Activated effector memory CD4-positive, alpha-beta T cell treated with anti-CD3 and anti-CD28 coated beads, Interleukin-2, amount 50 U/mL, for 16 hours (primary cell): ENCODE measurements around the gene CTNNBIP1.
A peak's percentile ranks its signal among the peaks of the same experiment; 100 is the strongest.

Source experiments
- DNase-seq: peaks from one replicate; pipeline ENCODE4 v3.0.0-alpha.2; 2020

CTNNBIP1 gene

DNA sequence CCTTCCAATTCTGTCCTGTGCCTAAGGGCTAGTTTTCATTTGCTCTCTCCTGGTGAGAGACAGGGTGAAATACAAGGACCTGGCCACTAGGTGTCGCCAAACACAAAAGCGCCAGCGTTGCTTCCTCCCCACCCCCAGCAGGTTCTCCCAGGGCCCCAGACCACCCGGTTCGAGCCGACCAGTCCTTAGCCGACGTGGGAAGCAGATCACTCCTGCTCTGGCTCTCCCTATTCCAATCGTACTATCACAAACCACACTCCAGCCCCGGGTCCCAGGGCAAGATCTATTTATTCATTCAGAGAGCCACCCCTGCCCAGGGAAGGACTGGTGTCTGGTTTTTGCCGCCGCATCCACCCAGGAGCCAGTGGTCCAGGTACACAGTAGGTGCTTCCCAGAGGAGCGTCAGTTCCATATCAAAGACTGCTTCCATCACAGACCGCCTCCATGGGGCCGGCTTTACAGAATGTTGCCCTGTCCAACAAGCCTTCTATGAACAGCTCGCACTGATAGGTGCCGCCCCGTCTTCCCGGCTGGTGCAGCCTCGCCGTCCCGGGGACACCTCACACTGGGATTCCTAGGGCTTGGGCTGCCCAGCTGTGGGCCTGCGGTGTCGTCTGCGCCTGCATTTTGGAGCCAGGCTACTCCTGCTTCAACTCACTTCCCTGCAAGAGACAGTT lies 35.0 kb downstream of the CTNNBIP1 start:
- peak; percentile 90 for DNase-seq

DNA sequence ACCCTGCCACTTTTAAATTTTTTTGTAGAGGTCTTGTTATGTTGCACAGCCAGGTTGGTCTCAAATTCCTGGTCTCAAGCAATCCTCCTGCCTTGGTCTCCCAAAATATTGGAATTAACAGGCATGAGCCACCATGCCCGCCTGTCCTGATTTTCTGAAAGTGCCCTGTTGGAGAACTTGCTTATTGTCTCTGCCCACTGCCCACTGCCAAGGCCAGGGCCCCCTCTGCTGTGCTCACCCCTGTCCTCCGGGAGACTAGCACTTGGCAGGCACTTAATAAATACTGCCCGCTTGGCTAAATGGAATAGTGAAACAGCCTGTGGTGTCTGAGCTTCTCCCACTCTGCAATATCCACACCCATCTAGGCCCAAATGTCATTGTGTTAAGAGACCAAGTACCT lies 35.7 kb downstream of the CTNNBIP1 start:
- no peak for DNase-seq

DNA sequence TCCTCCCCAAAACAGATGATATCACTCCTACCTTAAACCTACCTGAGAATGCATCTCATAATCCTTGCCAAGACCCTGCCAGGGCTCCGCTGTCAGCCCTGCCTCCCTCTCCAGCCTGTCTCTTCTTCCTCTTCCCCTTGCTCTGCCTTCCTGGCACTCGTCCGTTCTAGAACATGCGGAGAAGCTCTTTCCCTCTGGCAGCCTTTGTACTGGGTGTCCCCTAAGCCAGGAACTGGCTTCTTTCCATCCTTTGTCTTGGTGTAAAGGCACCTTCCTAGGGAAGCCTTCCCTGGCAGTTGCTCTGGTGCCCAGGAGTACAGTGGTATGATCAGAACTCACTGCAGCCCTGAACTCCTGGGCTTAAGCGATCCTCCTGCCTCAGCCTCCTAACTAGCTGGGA lies 36.1 kb downstream of the CTNNBIP1 start:
- no peak for DNase-seq

DNA sequence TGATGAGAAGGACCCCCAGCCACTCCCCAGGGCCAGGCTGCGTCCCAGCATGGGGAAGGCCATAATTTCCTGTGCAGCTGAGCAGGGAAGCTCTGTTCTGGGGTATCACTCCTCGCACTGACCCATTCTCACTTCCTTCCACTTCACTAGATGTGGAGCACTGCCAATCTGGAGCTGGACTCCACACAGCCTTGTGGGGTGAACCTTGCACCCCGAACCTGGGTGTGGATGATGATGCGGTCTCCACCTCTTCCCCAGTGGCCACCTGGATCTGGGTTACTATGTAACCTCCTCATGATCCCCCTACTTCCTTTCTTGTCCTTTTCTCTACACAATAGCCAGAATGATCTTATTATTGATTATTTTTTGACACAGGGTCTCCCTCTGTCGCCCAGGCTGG lies 36.7 kb downstream of the CTNNBIP1 start:
- no peak for DNase-seq

DNA sequence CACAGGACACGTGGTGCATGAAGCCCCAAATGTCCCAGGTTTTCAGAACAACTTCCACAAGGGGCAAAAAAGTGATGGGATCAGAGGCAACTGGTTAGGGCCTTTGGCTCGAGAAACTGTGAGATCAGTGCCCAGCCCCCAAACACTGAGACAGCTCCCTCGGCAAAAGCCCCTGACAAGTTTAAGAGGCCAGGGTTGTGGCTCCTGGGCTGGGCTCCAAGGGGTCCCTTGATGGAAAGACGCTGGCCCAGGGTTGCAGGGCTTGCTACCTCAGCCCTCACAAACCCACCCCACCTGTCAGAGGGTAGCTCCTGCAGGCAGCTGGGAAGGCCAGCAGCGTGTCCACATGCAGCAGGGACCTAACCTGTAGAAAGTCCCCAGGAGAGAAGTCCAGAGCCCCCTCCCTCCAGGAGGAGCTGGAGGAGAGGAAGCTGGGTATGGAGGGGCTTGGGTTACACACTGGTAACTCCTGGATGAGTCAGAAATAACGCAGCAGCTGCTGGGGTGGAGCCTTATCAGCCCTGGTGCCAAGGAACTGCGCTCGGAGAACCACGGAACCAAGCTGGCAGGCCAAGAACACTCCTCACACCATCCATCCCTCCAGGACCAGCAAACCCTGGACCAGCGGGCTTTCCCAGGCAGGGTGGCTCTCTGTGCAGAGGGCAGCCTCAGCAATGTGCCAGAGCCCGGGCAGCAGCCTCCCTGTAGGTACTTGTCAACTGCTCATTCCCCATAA lies 37.5 kb downstream of the CTNNBIP1 start:
- DNase-seq: no peak

DNA sequence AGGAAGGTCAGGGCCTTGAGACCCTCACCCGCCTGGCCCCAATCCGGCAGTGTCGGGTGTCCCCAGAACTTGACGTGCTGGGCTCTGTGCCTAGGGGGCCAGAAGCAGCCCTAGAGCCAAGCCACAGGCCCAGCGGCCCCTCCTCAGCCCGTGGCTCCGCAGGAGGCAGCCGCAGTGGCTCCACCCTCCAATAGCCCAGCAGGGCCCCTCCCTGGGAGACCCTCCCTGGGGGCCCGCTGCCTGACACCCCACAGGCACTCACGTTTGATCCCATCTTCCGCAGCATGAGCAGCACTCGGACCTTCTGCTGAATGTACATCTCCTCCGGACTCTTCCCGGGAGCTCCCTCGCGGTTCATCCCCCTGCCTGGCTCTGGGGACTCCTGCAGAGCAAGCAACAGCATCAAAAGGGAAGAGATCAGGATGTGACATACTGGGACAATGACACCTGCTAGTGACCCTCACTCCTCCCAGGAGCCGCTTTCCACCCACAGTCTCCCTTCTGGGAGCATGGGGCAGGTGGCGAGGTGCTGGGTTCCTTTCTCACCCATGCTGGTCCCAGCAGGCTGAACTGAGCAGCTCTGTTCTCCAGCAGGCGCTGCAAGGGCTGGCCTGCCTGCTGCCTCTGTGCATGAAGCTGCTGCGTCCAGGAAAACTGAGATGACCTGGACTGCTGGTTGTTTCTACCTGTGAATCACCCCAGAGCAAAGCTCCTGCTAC lies 38.2 kb downstream of the CTNNBIP1 start:
- DNase-seq: no peak

DNA sequence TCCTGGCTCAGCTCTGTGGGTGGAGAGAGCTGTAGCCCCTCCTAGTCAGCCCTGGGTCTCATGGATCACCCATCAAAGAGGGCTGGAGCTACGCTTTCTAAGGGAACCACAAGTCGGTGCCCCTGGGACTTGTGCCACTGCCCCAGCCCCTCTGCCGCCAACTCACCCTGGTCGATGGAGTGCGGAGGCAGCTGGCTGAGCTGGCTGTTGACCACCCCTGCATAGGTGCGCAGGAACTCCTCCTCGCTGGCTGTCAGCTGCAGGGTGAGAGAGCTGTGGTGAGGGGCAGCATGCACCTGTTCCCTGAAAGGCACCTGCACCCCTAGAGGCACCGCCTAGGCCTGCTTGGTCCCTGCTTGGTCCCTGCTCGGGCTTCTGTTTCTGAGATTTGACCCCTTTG lies 39.0 kb downstream of the CTNNBIP1 start:
- no peak for DNase-seq

DNA sequence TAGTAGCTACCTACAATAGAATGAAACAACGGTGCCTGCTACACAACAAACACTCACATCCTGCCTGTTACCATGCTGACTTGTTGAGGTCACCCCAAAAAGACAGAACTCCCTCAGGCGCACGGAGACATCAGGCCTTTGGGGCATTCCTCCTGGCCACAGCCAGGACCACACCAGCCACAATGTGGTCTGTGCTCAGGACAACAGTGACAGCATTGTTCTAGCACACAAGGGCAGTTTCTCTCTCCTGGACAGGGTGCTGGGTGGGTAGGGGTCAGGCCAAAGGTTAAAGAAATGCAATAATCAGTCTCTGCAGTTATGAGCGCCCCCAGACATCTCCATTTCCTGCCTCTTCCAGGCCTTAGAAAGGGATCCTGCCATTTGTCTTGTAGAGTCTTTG lies 39.5 kb downstream of the CTNNBIP1 start:
- DNase-seq: no peak

DNA sequence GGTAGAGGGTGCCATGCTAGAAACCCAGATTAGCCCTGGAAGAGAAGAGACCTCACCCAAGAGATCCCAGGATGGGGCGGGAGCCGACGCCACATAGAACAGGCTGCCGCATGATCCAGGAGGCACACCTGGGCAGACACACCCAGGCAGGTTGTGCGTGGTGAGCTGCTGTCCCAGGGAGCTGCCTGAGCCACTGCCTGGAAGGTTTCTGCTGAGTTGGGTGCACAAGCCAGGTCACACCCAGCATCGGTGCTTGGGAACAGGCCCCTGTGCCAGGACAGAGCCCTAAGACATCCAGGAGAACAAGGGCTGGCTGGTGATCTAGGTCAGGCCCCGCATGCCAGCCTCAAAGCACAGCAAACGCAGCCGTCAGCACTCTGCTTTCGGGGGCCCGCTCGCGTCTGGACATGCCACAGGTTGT lies 40.2 kb downstream of the CTNNBIP1 start:
- no peak for DNase-seq

DNA sequence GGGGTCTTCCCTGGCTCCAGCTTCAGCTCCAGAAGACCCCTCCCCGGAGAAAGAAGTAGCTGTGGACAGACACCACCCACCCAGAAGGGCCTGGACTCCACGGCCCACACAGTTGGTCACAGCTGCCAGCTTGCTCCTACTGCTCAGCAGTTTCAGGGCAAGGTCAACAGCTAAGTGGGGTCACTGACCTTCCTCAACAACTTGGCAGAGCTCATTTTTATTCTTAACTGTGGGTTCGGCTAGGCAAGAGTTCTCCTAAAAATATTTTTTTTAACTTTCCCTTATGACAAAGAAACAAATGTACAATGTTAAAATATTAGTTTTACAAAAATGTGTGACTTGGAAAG lies 41.9 kb downstream of the CTNNBIP1 start:
- DNase-seq: no peak

DNA sequence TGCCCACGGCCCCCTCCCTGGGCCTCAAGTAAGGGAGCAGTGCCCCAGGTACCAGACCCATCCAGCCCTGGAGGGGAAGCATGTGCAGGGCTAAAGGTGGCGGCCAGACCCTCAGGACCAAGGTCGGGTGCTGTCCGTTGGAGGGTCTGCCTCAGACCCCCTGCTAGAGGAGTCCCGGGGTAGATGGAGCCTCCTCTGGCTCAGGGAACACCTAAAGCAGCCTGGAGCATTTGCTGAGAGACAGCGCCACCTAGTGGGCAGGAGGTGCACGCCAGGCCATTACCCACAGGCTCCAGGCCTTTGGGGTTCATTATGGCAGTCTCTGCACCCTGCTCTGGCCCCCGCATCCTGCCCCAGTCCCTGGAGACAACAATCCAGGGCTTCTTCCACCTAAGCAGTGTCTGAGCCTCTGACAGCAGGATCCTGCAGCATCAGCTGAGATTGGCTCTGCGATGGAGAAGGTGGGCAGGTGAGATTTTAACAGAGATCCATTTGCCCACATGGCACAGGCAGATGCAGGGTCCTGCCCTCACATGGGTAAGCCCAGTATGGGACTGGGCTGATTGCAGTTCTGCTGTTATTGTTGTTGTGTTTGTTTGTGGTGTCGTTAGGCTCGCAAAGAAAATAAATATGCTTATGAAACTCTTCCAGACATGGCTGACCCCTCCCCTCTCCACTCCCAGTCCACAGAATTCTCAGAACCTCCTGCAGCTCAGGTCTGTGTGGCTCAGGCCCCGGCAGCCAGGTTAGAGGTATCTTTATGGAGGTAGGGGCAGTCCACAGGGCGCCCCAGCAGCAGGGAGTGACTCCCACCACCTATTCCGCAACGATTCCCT lies 42.4 kb downstream of the CTNNBIP1 start:
- DNase-seq: peak; percentile 96

DNA sequence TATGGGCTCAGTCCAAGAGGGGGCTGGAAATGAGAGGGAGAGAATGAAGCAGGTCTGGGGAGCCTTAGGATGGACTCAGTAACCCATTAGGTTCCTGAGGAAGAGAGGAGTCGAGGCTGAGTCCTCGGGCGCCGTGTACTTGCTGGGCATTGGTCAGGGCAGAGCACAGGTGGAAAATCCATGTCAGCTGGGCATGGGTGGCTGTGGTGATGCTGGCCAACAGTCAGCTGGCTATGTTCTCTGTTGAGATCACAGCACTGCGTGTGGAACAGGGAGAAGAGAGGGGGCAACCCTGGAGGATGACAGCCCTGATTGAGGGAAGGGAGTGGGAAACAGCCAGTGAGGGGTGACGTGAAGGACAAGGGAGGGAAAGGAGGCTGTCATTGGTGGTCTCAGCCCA lies 43.2 kb downstream of the CTNNBIP1 start:
- no peak for DNase-seq

DNA sequence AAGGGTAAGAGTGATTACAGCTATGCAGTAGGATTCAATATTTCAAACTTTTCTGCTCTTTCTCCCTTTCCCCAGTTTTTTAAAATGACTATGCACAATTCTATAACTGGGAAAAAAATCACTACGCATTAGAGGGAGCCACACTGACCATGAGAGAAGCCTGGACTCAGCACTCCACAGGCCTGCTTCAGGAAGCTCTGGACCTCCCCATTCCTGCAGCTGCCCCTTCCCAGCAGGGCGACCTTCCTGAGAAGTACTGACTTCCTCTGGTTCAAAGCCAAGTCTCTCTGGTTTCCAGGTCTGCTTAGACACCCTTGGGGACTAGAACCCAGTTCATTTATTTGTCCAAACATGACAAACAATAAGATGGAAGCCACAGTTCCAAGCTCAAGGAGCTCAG lies 44.3 kb downstream of the CTNNBIP1 start:
- DNase-seq: no peak

DNA sequence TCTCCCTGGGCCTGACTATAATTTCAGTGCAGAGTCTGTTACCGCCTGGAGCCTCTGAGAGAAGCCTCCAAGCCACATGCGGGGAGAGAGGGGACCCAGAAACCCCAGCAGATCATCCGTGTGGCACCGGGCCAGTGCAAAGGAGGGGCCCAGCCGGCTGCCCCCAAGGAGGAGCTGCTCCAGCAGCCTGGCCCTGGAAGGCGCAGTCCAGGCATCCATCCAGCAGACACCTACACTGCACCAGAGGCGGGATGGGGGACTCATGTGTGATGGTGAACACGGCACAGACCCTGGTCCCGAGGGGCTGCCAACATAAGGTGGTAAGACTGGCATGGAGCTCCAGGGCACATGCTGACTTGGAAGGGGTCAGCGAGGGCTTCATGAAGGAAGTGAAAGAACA lies 46.7 kb downstream of the CTNNBIP1 start:
- DNase-seq: no peak

DNA sequence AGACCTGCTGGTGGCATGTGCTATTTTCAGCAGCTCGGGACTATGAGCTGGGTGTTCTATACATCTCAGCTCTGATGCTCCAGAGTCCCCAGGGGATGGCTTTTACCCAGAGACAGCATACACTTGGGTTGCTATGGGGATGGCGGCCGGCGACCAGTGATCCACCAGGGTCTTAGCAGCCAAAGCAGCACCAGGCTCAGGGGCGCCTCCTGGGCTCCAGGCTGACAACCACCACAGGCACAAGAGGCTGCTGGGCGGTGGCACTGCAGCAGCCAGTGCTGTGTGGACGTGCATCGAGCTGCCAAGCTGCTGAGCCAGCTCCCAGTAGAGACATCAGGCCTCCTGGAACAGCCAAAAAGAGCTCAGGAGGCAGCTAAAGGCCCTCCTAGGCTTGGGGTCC lies 48.7 kb downstream of the CTNNBIP1 start:
- DNase-seq: no peak

DNA sequence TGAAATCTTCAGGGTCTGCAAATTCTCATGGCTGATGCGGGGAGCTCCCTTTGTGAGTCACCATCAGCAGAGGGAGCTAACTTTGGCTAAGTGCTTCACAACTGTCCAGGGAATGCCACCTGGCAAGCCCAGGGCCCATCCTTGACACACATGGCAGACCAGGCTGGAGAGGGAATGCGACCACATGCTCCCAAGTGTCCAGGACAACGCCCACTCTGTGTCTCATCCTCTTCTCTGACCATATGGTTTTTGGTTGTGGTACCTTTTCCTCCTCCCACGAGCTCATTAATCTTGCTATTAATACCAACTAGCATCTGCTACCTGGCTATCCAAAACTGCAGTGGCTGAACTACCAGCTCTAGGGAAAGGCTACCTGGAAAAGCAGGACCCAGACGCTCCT lies 49.2 kb downstream of the CTNNBIP1 start:
- DNase-seq: no peak

DNA sequence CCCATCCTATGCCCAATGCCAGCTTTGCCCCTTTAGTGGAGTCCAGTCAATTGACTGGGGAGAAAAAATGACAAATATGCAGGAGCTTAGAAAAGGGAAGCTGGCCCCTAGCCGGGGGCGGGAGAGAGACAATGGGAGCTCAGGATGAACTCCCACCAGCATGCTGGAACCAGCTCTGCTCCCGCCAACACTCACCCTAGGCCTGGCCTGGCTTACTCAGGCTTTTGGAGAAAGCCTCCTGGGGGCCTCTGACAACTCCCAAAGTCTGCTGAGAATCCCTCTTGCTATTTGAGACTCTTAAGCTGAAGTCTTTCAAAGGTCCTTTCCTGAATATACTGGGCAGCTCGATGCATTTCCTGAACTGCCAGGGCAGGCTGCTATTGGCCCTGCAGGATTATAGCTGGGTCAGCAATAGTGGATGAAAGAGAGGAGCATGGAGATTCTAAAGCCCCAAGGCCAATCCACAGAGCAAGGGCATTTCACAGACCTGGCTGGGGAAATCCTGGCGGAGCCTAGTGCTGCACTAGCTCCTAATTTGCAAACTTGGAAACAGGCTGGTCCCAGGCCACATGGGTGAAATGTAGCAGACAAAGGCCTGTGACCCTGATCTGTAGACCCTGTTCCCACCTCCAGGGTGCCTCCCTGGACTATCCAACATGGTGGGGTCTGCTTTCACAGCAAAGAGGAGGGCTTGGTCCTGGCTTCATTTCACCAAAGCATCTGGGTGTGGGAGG lies 50.6 kb downstream of the CTNNBIP1 start:
- no peak for DNase-seq

DNA sequence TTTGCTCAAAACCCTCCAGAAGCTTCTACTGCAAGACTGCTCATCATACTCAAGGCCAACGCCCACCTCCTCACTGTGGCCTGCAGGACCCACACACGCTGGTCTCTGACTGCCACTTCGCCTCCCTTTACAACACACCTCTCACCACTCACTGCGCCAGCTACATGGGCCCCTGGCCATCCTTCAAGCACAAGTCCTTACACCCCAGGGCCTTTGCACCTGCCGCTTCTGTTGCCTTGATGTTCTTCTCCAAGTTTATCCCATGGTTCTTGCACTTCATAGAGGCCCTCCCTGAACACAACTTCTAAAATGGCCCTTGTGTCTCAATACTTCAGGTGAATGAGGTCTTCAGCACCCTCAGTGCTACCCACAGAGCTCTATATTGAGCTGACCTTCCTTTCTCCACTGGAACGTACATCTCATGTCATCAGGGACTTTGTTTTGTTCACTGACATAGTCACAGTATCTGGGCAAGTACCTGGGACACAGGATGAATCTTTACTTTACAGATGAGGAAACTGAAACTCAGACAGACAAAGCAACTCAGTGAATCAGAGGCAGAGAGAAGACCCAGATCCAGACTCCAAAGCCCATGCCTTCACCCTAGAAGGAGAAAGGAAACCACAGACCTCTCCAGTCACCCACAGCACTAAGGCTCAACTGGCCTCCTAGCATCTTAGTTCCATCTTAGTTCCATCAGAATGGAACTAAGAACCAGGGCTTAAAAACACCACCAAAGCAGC lies 51.6 kb downstream of the CTNNBIP1 start:
- no peak for DNase-seq

DNA sequence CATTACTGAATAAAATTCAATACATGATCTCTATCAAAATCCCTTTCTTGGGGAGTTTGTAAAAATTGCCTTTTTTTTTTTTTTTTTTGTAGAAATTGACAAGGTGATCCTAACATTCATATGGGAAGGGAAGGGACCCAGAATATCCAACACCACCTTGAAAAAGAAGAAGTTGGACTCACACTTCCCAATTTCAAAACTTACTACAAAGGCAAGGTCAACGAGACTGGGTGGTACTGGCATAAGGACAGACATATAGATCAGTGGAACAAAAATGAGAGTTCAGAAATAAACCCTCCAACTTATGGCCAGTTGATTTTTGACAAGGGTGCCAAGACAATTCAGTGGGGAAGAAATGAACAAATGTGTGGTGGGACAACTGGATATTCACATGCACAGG lies 54.9 kb downstream of the CTNNBIP1 start:
- no peak for DNase-seq

DNA sequence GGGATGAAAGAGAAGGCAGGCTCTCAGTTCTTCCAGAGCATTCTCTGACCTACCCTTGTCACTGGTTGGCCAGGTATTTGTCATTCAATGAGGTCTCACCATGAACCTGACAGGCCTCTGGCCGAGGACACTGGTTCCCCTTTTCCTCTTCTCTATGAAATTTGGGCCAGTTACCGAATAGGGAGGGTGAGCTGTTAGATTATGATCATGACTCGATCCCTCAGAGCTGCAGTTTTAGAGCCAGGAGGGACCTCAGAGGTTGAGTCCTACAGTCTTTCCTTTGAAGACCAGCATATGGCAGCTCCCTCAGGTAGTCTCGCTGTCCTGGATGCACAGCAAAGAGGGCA lies 56.8 kb downstream of the CTNNBIP1 start:
- no peak for DNase-seq

DNA sequence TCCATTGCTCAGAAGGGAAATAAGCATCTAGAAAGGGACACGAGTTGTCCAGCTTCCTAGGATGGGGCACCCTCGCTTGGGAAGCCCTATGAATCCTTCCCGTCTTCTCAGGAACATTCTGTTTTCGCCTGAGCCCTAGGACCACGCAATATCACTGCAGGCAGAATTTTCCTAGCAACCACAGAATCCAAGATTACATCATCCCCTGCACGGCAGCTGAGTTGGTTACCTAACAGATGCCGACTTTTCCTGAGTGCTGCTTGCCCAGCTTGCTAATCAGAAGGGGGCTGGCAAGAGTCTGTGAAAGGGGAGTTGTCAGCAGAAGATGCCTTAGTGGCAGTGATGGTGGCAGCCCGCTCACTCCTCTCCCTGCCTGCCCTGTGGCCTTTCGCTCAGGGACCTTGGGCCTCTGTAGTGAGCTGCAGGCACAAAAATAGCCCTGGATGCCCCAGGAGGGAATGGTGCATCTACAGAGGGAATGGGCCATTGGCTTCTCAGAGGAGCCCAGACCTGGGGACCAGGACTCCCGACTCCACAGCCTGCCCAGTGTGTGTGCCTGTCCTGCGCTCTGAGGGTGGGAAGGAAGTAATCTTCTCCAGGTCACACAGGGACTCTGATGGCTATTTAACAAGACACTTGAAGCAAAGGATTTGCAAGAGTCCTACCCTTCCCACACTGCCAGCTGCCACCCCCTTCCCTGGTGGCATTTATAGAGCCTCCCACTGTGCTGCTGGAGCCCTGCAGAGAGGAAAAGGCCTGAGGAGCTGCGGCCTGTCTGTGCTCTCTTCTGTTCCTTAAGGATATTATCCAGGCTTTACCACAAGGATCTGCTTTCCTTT lies 57.4 kb downstream of the CTNNBIP1 start:
- no peak for DNase-seq
